K562 (cell line): ENCODE data around the gene OLFM4. TPM values are rescaled to one million over a fixed set of nuclear protein-coding genes. Genes with fewer than 3 reads are reported as not detected.

Experiments used
- ATAC-seq: fragments of 200-7000 bp; cut with Tn5 transposase; 3 replicates; pipeline ENCODE4 v1.9.1; 2020; ENCODE audit warnings: moderate library complexity
- BruUV-seq: library from RNA; stranded (reverse); fragments of 400-500 nt; replicated peaks from 2 replicates; lab custom pipeline; 2021; lab: Mats Ljungman, UMichigan
- CTCF ChIA-PET: fragments of 300-600 bp; formaldehyde crosslinking; extraction: SDS; loops from one replicate; lab custom pipeline; 2021; ENCODE audit warnings: low intra/inter-chr PET ratio; lab: Yijun Ruan, JAX
- POLR2A ChIA-PET: fragments of 300-600, 350-650 bp; sonication (Branson Sonifier 250); formaldehyde crosslinking; extraction: SDS; loops from one replicate; lab custom pipeline; 2021; ENCODE audit warnings: antibody characterized with exemption, inconsistent platforms; lab: Yijun Ruan, JAX
- DNase-seq, 4 experiments: peaks; one replicate each; pipeline versions ENCODE4 v3.0.0 to v3.0.0-alpha.2; 2011 to 2018; ENCODE audit warnings: low spot score in 3 of 4, mixed read lengths in 3 of 4; ENCODE audit errors: extremely low read depth in 1 of 4
- FAIRE-seq: peaks from 2 replicates; lab custom pipeline; 2011; peaks lifted over from hg19 to GRCh38; lab: Jason Lieb, UNC
- H2AFZ ChIP-seq: 2 replicates; pipeline ENCODE4 v1.6.0; 2011; ENCODE audit warnings: low read depth, low read length, control low read depth, inconsistent platforms
- H3K27ac ChIP-seq: fragments of 200-600 bp; 3 replicates; pipeline ENCODE4 v1.8.0; 2011; ENCODE audit warnings: low read depth, mild to moderate bottlenecking, control low read depth, inconsistent platforms, low read length, moderate library complexity, mixed read lengths; ENCODE audit errors: extremely low read depth
- H3K27me3 ChIP-seq, 2 experiments: fragments of 300-600 bp in 1 of 2; 2 replicates in 1 of 2; 3 replicates in 1 of 2; pipeline versions ENCODE4 v1.6.0 to v1.8.0; 2011; ENCODE audit warnings: inconsistent platforms in 2 of 2, low read length in 2 of 2, mild to moderate bottlenecking in 1 of 2, mixed read lengths in 1 of 2, moderate library complexity in 1 of 2; ENCODE audit not compliant: control insufficient read depth in 2 of 2, insufficient read depth in 2 of 2
- H3K36me3 ChIP-seq: fragments of 300-600 bp; 3 replicates; pipeline ENCODE4 v1.8.0; 2011; ENCODE audit warnings: mild to moderate bottlenecking, low read length, inconsistent platforms; ENCODE audit not compliant: control insufficient read depth, insufficient read depth
- H3K4me1 ChIP-seq, 2 experiments: fragments of 200-600 bp in 1 of 2; replicated peaks in 1 of 2; 2 replicates in 1 of 2; 3 replicates in 1 of 2; pipeline versions ENCODE4 v1.5.1 to v1.8.0; 2011; ENCODE audit warnings: inconsistent platforms in 2 of 2, low read length in 2 of 2, mild to moderate bottlenecking in 1 of 2, mixed read lengths in 1 of 2, moderate library complexity in 1 of 2; ENCODE audit not compliant: control insufficient read depth in 2 of 2, insufficient read depth in 2 of 2
- H3K4me2 ChIP-seq: 2 replicates; pipeline ENCODE4 v1.6.1; 2011; ENCODE audit warnings: low read length, control low read depth, inconsistent platforms, mixed read lengths; ENCODE audit not compliant: insufficient read depth
- H3K4me3 ChIP-seq: fragments of 200-600 bp; sonication (generic), shearing (Covaris generic); 2 replicates; pipeline ENCODE4 v1.5.1; 2016; ENCODE audit warnings: control low read depth, inconsistent platforms
- H3K79me2 ChIP-seq: fragments of 200-600 bp; 3 replicates; pipeline ENCODE4 v1.8.0; 2011; ENCODE audit warnings: low read length, inconsistent platforms; ENCODE audit not compliant: control insufficient read depth, insufficient read depth
- H3K9ac ChIP-seq, 2 experiments: 2 replicates each; pipeline versions ENCODE4 v1.6.0 to v1.6.1; 2011; ENCODE audit warnings: low read depth in 2 of 2, low read length in 2 of 2, control low read depth in 1 of 2, inconsistent platforms in 1 of 2, mild to moderate bottlenecking in 1 of 2, mixed read lengths in 1 of 2; ENCODE audit not compliant: insufficient read depth in 1 of 2
- H3K9me1 ChIP-seq: one replicate; pipeline ENCODE4 v1.6.0; 2011; ENCODE audit warnings: inconsistent platforms, mild to moderate bottlenecking, low read length, moderate library complexity; ENCODE audit not compliant: control insufficient read depth, insufficient read depth
- H3K9me3 ChIP-seq: replicated peaks from 2 replicates; pipeline ENCODE4 v1.5.1; 2011; ENCODE audit warnings: low read depth, low read length, inconsistent platforms; ENCODE audit not compliant: control insufficient read depth, insufficient read depth
- H4K20me1 ChIP-seq: replicated peaks from 2 replicates; pipeline ENCODE4 v1.6.1; 2011; ENCODE audit warnings: low read length, inconsistent platforms, mixed read lengths; ENCODE audit not compliant: control insufficient read depth, insufficient read depth
- EP400 ChIP-seq: fragments of 450-650 bp; IDR thresholded peaks from 2 replicates; pipeline ENCODE4 v1.6.1; 2017; ENCODE audit warnings: antibody characterized with exemption, mild to moderate bottlenecking, moderate library complexity
- MAFF ChIP-seq: IDR thresholded peaks from 2 replicates; pipeline ENCODE4 v1.6.1; 2012; ENCODE audit warnings: low read length, improper control_type of control experiment
- PHB ChIP-seq: fragments of 250-450 bp; sonication (Bioruptor Pico); IDR thresholded peaks from 2 replicates; pipeline ENCODE4 v1.5.0; 2021
- PHB2 ChIP-seq: fragments of 450-650 bp; IDR thresholded peaks from 2 replicates; pipeline ENCODE4 v1.6.1; 2017; ENCODE audit warnings: low read depth
- PHF20 ChIP-seq: fragments of 450-650 bp; IDR thresholded peaks from 2 replicates; pipeline ENCODE4 v1.6.1; 2018; ENCODE audit not compliant: partially characterized antibody
- SIN3A ChIP-seq, 2 experiments: fragments of 150-350 bp in 1 of 2; IDR thresholded peaks; 2 replicates each; pipeline ENCODE4 v1.6.1; 2011 to 2016; ENCODE audit warnings: borderline replicate concordance in 2 of 2, low read depth in 2 of 2, low read length in 2 of 2, mild to moderate bottlenecking in 2 of 2, moderate library complexity in 2 of 2; ENCODE audit not compliant: control insufficient read depth in 1 of 2
- SPI1 ChIP-seq: IDR thresholded peaks from 2 replicates; pipeline ENCODE4 v1.6.1; 2011; ENCODE audit warnings: low read depth, low read length, control low read depth, borderline replicate concordance
- SRSF7 ChIP-seq: fragments of 200-400 bp; formaldehyde crosslinking; optimal IDR thresholded peaks from 2 replicates; pipeline ENCODE3; 2017; ENCODE audit warnings: mild to moderate bottlenecking, low read depth, low read length
- TBL1XR1 ChIP-seq, 2 experiments: IDR thresholded peaks; 2 replicates each; pipeline ENCODE4 v1.6.1; 2012; ENCODE audit warnings: improper control_type of control experiment in 2 of 2, low read length in 2 of 2, mild to moderate bottlenecking in 1 of 2
- ZNF224 ChIP-seq: sonication (generic); formaldehyde crosslinking; IDR thresholded peaks from 2 replicates; pipeline ENCODE4 v1.8.0; 2022; ENCODE audit warnings: mild to moderate bottlenecking, missing genetic modification reagents
- ZNF347 ChIP-seq: fragments of 450-650 bp; formaldehyde crosslinking; IDR thresholded peaks from 2 replicates; pipeline ENCODE4 v1.4.0; 2020; ENCODE audit warnings: low read depth, mild to moderate bottlenecking, moderate library complexity
- ZNF551 ChIP-seq: fragments of 250-450 bp; sonication (Bioruptor Pico); IDR thresholded peaks from 2 replicates; pipeline ENCODE4 v1.5.0; 2021; ENCODE audit warnings: mild to moderate bottlenecking, moderate library complexity
- WGBS: fragments of 100-300 bp; shearing (Covaris generic); methylation state at CpG from one replicate; pipeline ENCODE4 v1.1.6; 2016; ENCODE audit warnings: low coverage, mixed read lengths; ENCODE audit not compliant: insufficient coverage; ENCODE audit errors: missing lambda C conversion rate; 5-methylcytosine and 5-hydroxymethylcytosine counted together
- in situ Hi-C: fragments of 300-500 bp; cut with MboI; formaldehyde crosslinking; loops from 4 replicates; pipeline ENCODE4 v1.15.0; 2018; ENCODE audit warnings: inconsistent platforms, mixed read lengths
- intact Hi-C: fragments of 100-400 bp; cut with micrococcal nuclease; formaldehyde crosslinking; loops from 2 replicates; pipeline ENCODE4 v1.14.2; 2022
- polyA plus RNA-seq, 8 experiments: library from polyadenylated mRNA; depleted of rRNA in 4 of 8; stranded (reverse) in 5 of 8; unstranded in 3 of 8; fragments of >200 nt; fragmentation: Nextera tagmentation in 2 of 8; fragmentation: Illumina TruSeq in 1 of 8; extraction: Ambion mirVana in 2 of 8; extraction: Trizol in 1 of 8; gene quantifications; 2 replicates each; pipeline versions ENCODE4 v1.2.1 to v1.2.3, GENCODE V29; 2011 to 2014; ENCODE audit warnings: inconsistent platforms in 1 of 8, missing spikeins in 1 of 8
- total RNA-seq, 7 experiments: library from RNA; depleted of rRNA in 6 of 7; stranded (reverse); fragments of >200 nt in 6 of 7; fragmentation: Illumina TruSeq in 2 of 7; extraction: Trizol in 2 of 7; gene quantifications; 2 replicates each; pipeline versions ENCODE4 v1.2.1 to v1.2.3, GENCODE V29; 2011 to 2021; ENCODE audit warnings: low replicate concordance in 1 of 7
- TF ChIP-seq, protein P1 (sequence below): sonication (generic); formaldehyde crosslinking; IDR thresholded peaks from 2 replicates; pipeline ENCODE4 v1.8.0; 2022; ENCODE audit warnings: mild to moderate bottlenecking, missing genetic modification reagents
- TF ChIP-seq, protein P2 (sequence below): fragments of 450-650 bp; IDR thresholded peaks from 2 replicates; pipeline ENCODE4 v1.6.1; 2016; ENCODE audit warnings: low read depth, mild to moderate bottlenecking, moderate library complexity
- TF ChIP-seq, protein P3 (sequence below), 2 experiments: fragments of 450-650 bp in 1 of 2; sonication (generic) in 1 of 2; formaldehyde crosslinking in 1 of 2; IDR thresholded peaks in 1 of 2; conservative IDR thresholded peaks in 1 of 2; 2 replicates each; pipeline versions ENCODE4 v1.6.1 to v1.8.1; 2016 to 2023; ENCODE audit warnings: mild to moderate bottlenecking in 2 of 2, moderate library complexity in 2 of 2, inconsistent platforms in 1 of 2, missing genetic modification reagents in 1 of 2
- TF ChIP-seq, protein P4 (sequence below), 2 experiments: fragments of 450-650 bp; IDR thresholded peaks; 2 replicates each; pipeline ENCODE4 v1.6.1; 2016

Gene OLFM4
- total and polyA plus RNA-seq, 9 of the 15 experiments (the other 6 are each of a cell fraction or from before 2014, with no cell fraction given) = not detected

DNA sequence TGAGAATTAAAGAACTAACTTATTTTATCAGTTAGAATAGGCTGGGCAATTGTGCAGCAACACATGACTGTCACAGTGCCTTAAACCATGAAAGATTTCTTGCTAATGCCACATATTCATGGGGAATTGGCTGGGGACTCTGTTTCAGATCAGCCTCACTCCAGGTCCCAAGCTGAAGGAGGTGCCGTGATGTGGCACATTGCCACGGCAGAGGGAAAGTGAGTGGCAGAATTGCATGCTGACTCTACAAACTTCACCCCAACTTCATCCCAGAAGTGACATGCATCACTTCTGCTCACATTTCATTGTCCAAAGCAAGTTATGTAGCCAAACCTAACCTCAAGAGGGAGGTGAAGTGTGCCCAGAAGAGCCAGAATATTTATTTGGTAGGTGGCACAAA lies 37.8 kb downstream of the OLFM4 start (continued):
- no peak for TF ChIP-seq SIN3A (IDR thresholded peaks at IDR 0.05; ENCODE audit: borderline replicate concordance in 2 of 2, control insufficient read depth in 1 of 2, low read depth in 2 of 2, low read length in 2 of 2)
- TF ChIP-seq, protein P1, sequence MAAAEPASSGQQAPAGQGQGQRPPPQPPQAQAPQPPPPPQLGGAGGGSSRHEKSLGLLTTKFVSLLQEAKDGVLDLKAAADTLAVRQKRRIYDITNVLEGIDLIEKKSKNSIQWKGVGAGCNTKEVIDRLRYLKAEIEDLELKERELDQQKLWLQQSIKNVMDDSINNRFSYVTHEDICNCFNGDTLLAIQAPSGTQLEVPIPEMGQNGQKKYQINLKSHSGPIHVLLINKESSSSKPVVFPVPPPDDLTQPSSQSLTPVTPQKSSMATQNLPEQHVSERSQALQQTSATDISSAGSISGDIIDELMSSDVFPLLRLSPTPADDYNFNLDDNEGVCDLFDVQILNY (CRISPR knock-in tag) = no peak

DNA sequence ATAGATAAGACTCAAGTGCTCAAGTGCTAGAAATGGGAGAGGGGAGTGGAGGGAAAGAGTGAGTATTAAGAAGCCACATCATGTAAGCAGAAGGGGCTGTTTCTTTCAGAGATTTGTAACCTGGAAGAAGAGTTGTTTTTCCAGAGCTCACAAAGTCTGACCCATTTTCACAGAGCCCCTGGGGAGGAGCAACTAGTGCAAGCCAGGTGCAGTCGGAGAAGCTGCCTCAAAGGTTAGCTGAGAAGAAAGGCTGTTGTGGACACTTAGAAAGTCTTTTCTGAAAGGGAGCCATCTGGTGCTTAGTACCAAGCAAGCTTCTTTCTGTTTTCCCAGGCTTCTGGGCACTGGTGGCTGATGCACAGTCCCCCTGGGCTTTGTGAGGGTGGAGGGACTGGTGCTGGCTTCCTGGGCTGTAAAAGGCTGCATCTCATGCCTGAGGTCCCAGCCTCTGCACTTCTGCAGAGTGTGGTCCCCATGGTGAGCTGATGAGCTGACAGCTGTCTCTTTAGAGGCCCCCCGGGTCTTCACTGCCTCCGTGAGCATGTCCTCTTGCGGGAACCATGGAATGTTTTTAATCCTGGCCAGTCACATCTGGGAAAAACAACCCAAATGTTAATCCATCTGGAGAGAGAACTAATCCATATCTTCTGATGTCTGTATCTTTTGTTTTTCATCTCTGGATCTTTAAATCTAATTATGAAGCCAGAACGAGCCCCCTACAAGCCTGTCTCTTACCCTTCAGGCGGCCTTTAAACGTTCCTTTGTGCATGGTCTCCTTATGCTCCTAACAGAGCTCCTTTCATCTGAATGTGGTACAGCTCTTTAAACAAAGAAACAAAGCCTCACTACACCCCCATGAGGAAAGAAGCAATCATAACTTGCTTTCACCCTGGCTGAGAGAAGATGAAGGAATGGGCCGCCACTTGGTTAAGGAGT lies 40.2 kb downstream of the OLFM4 start:
- no peak overlapping the region for H3K9ac ChIP-seq
- intact Hi-C loops (no loop called here), in situ Hi-C loops (no loop called here)
- no peak for ATAC-seq
- ChIA-PET CTCF (no interaction called here), POLR2A (no interaction called here)
- H3K36me3 ChIP-seq = no peaks in the 10 kb centered on the region
- no TSS peak for BruUV-seq
- no peaks in the 10 kb centered on the region for H3K4me1 ChIP-seq
- WGBS = 0% methylated on average over 5 of the region's 8 CpGs
- no peak overlapping the region for H3K4me2 ChIP-seq
- no peaks in the 10 kb centered on the region for H3K9me1 ChIP-seq
- no peak overlapping the region for H2AFZ ChIP-seq
- H3K9me3 ChIP-seq = no peaks in the 10 kb centered on the region
- DNase-seq = no peak
- H3K27me3 ChIP-seq = no peaks in the 10 kb centered on the region
- H3K79me2 ChIP-seq = no peaks in the 10 kb centered on the region
- no peak overlapping the region for H3K27ac ChIP-seq
- no peak overlapping the region for H3K4me3 ChIP-seq
- FAIRE-seq = no peak
- no peaks in the 10 kb centered on the region for H4K20me1 ChIP-seq
- TF ChIP-seq ZNF347 (CRISPR knock-in tag) (no peak), TBL1XR1 (IDR thresholded peaks at IDR 0.05; ENCODE audit: low read length in 2 of 2) (no peak), MAFF (no peak), PHB2 (no peak), ZNF551 (CRISPR knock-in tag) (no peak), SPI1 (no peak), SRSF7 (no peak), EP400 (no peak), PHF20 (no peak), PHB (CRISPR knock-in tag) (no peak), ZNF224 (no peak)
- TF ChIP-seq, protein P2, sequence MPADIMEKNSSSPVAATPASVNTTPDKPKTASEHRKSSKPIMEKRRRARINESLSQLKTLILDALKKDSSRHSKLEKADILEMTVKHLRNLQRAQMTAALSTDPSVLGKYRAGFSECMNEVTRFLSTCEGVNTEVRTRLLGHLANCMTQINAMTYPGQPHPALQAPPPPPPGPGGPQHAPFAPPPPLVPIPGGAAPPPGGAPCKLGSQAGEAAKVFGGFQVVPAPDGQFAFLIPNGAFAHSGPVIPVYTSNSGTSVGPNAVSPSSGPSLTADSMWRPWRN = no peak
- TF ChIP-seq, protein P3, sequence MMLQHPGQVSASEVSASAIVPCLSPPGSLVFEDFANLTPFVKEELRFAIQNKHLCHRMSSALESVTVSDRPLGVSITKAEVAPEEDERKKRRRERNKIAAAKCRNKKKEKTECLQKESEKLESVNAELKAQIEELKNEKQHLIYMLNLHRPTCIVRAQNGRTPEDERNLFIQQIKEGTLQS (IDR thresholded peaks at IDR 0.05) = no peak
- TF ChIP-seq, protein P3 (CRISPR knock-in tag; conservative IDR thresholded peaks at IDR 0.05) = no peak
- TF ChIP-seq, protein P4, sequence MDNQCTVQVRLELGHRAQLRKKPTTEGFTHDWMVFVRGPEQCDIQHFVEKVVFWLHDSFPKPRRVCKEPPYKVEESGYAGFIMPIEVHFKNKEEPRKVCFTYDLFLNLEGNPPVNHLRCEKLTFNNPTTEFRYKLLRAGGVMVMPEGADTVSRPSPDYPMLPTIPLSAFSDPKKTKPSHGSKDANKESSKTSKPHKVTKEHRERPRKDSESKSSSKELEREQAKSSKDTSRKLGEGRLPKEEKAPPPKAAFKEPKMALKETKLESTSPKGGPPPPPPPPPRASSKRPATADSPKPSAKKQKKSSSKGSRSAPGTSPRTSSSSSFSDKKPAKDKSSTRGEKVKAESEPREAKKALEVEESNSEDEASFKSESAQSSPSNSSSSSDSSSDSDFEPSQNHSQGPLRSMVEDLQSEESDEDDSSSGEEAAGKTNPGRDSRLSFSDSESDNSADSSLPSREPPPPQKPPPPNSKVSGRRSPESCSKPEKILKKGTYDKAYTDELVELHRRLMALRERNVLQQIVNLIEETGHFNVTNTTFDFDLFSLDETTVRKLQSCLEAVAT (IDR thresholded peaks at IDR 0.05) = no peak
